Activated T-cell treated with anti-CD3 and anti-CD28 coated beads, Interleukin-2, amount 50 U/mL, for 48 hours (primary cell): Measurements from ENCODE around the gene C5orf46.
"Not testable (repeated sequence)": the region's sequence is repeated elsewhere in the genome, so short reads cannot be mapped to it uniquely, and the experiment has no call there.

Experiments
- DNase-seq, 2 experiments: peaks; one replicate each; pipeline ENCODE4 v3.0.0-alpha.2; 2020

C5orf46 gene

GRCh38 chr5:147906326-147907095 is at the start of gene C5orf46:
Gene C5orf46 (minus strand): TSS chr5:147906538. CDS start chr5:147906501, 37 bp downstream.
- no peak for DNase-seq

DNA sequence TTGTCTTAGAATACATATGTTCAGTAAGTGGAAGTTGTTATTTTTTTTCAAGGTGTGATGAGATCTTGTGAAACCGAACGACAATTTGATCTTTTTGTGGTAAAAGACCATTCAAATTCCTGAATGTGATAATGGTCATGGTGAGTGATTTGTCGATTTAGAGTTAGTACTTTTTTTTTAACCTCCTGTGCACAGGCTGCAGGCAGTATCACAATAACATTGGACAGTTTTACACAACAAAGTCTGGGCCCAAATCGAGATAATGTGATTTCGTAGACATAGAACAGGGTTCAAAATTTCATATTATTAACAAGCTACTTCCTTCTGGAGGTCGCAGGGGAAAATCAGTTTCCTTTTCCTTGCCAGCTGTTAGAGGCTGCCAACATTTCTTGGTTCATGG is 48.6 kb upstream of the C5orf46 start:
- DNase-seq, result no peak

DNA sequence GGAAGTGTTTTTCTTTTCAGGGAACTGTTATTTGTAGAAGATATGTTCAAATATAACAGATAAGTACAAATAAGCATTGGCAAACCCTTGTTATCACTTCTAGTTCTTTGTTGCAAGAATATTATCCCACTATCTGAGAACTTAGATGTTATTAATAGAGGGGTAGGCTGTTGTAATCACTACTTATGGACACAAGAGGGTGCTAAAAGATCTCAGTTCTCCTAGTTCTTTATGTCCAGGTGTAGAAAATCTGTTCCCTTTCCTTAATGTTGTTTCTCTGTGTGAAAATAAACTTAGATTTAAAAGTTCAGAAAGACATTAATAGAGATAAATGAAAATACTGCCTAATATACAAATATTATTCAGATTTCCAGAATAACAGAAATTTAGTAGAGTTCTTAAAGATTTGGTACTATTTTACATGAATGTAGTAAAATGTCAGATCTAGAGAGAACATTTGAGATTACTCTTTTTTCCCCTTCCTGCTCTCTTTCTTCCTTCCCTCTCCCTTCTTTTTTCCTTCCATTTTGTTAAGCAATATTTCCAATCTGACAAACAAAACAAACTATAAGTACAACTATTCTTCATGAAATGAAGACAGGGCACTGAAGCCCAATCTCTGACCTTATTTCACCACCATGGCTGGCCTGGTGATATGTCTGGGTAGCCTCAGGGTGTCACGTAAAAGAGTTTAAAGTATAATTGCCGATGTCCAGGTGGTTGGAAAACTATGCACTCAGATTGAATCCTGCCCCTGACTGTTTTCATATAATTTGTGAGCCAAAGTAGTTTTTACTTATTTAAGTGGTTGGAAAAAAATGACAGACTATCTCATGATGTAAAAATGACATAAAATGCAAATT is 43.6 kb upstream of the C5orf46 start:
- no peak for DNase-seq

- not testable (repeated sequence) for DNase-seq
Observed at GRCh38 chr5:147946658-147947274, 40.4 kb upstream of the C5orf46 start.

GRCh38 chr5:147939431-147940114 is 33.2 kb upstream of the C5orf46 start:
- DNase-seq, result no peak

- DNase-seq, result no peak
Observed at GRCh38 chr5:147935032-147935431, 28.7 kb upstream of the C5orf46 start.

DNA sequence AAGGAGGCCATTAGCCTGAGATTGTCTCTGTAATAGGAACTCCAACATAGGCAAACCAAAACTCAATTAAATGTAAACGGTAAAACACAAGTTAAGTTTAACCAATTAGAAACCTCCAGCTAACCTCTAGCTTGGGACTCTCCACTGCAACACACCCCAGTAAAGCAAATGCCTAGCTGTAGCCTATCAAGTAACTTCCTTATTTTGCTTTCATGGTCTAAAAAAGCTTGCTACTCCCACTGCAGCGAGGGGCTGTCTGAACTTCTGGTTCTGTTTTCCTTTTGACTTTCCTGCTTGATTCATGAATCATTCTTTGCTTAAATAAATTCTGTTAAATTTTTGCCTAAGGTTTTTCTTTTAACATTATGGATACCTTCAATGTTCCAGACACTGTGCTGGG is 24.4 kb upstream of the C5orf46 start:
- DNase-seq, result no peak

DNA sequence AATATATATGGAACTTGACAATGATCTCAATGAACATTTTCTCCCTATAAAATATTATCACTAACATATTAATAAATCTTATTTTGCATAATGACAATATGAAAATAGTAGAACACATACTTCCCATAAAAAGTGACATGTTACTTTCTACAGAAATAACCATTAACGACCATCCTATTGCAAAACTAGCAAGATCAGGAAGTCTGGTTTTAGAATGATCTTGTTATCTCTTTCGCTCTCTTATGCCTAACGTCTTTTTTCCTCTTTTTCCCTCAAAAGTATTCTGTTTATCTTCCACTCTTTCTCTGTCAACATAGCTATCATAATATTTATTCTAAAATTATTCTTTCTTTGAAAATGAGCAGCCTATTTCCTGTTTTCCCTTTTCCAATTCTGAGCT is 21.6 kb upstream of the C5orf46 start:
- DNase-seq, result no peak

DNA sequence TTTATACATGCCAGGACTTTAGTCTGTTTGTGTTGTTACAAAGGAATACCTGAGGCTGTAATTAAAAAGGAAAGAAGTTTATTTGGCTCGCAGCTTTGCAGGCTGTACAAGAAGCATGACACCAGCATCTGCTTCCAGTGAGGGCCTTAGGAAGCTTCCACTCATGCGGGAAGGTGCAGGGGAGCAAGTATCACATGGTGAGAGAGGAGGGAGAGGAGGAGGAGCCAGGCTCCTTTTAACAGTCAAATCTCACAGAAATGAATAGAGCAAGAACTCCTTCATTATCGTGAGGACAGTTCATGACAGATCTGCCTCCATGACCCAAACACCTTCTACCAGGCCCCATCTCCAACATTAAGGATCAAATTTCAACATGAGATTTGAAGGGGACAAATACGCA is 18.7 kb upstream of the C5orf46 start:
- DNase-seq, result no peak

- no peak for DNase-seq
Observed at GRCh38 chr5:147921136-147921535, 14.8 kb upstream of the C5orf46 start.

- DNase-seq, result no peak
Observed at GRCh38 chr5:147920420-147921030, 14.2 kb upstream of the C5orf46 start.

DNA sequence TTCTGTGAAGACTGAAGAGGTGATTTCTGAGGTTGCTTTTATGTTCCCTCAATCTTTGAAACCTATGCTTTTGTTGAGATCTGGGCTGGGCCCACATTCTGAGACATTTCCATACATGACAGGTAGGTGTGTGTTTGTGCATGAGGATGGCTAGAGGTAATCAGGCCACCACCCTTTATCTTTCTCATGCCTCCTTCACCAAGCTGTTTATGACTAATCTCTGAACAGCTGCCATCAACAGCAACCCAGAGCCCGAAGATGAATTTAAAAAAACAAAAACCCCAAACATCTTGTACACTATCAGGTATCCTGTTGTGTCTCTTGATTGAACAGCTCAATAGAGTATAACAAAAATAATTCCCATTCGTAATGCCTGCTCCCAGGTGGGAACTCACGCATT is 12.6 kb upstream of the C5orf46 start:
- no peak for DNase-seq

DNA sequence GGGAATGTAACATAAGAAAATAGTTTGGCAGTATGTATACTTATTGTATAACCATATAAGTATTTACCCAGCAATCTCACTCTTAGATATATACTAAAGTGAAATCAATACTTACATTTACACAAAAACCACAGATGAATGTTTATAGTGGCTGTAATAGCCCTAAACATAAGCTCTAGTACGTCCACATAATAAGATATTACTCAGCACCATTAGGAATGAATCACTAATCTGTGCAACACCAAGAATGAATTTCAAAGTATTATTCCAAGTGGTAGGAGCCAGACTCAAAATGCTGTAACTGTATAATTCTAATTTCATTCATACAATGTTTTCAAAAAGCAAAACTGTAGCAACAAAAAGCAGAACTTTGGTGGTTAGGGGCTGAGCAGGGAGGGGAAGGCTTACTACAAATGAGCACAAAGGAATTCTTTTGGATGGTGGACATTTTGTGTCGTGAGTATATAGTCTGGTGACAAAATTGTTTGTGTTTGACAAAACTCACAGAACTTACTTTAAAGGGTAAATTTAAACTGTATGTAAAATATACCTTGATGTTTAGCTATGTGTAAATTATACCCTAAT is 11.9 kb upstream of the C5orf46 start:
- no peak for DNase-seq

DNA sequence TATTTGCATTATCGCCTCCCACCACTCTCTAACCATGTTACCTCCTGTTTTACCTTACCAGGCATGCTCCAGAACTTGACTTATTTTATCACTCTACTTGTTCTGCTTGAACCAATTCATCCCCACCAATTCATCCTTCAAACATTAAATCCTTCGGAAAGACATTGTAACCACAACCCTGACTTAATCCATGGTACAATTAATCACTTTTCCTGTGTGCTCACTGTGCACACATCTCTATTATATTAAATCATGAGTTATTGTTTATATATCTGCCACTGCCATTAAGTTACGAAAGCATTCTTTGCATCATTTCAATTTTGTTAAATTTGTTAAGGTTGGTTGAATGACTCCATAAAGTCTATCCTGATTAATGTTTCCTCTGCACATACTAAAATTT is 7.4 kb upstream of the C5orf46 start:
- no peak for DNase-seq

DNA sequence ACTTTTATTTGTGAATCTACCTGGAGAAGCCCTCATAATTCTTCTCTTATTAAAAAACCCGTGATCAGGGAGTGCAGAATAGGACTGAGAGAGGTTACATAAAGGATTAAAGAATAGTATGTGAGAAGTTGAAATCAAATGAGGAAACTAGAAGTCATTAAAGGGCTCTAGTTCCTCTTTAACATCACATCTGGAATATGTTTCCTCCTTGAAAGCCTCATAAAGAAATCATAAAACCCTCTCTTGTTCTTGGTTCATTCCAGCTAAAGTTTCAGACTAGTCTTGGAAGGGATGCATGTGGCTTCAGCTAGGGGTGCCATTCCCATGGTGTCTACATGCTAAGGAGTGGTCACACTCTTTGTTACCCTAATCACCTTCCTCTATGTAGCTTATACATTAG is 5.7 kb upstream of the C5orf46 start:
- DNase-seq, result no peak

GRCh38 chr5:147911427-147911826 is 5.1 kb upstream of the C5orf46 start:
- no peak for DNase-seq

DNA sequence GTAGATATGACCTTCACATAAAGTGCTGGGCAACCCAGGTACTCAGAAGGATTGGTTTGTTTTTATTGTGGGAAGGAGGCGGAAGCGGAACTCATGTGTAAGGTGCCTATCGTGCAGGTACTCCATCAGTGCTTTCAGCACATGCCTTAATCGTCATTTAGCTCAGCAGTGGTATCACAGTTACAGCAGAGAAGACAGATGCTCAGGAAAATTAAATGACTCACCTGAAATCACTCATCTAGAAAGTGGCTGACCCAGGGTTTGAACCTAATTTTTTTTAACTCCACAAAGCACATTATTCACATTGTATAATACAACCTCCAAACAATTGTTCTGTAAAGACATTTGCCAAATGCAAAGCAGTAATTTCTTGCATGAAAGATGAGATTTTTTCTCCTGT is 2.2 kb downstream of the C5orf46 start:
- no peak for DNase-seq

DNA sequence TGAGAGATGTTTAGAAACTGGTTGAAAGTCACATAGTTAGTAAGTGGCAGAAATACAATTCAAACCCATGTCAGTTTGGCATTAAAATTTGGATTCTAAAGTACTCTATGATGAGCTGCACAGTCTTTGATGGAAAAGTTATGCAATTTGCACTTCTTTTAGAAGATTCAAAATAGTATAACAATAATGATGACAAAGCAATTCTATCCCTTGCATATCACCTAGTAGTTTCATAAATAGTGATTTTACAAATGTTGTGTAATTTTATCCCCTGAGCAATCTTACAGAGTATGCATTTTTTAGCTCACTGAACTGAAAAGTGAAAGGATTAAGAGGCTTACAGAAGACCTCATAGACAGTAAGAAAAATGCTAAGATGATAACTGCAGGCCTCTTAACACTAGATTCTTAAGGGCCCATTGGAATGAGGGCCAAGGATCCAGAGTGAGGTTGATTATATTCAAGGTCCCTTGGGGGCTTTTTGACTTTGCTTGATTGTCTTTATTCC is 3.7 kb downstream of the C5orf46 start:
- no peak for DNase-seq

- no peak for DNase-seq
Observed at GRCh38 chr5:147901599-147902039, 4.7 kb downstream of the C5orf46 start.

GRCh38 chr5:147898875-147899401 is 7.4 kb downstream of the C5orf46 start:
- no peak for DNase-seq

GRCh38 chr5:147895864-147896263 is 10.5 kb downstream of the C5orf46 start:
- no peak for DNase-seq

GRCh38 chr5:147893820-147894219 is 12.5 kb downstream of the C5orf46 start:
- DNase-seq, result no peak
